GM23338 (cell line): ENCODE results near the gene C4orf36. TPM values are rescaled to one million over a fixed set of nuclear protein-coding genes. Genes with fewer than 3 reads are reported as not detected.

ENCODE experiments used
- ATAC-seq: fragments of 200-7000 bp; cut with Tn5 transposase; 3 replicates; pipeline ENCODE4 v1.9.1; 2020
- DNase-seq: peaks from one replicate; pipeline ENCODE4 v3.0.0-alpha.2; 2015; ENCODE audit warnings: low spot score
- H2AFZ ChIP-seq: fragments of 200-600 bp; sonication (generic); 2 replicates; pipeline ENCODE4 v1.8.0; 2016; ENCODE audit warnings: antibody characterized with exemption, mild to moderate bottlenecking, moderate library complexity
- H3F3A ChIP-seq: fragments of 200-600 bp; sonication (generic); replicated peaks from 2 replicates; pipeline ENCODE4 v1.8.0; 2017; ENCODE audit warnings: antibody characterized with exemption, mixed run types, low read depth
- H3K27ac ChIP-seq: fragments of 200-600 bp; sonication (generic); 2 replicates; pipeline ENCODE4 v1.6.1; 2016; ENCODE audit warnings: low read depth
- H3K27me3 ChIP-seq: fragments of 200-600 bp; sonication (generic); 2 replicates; pipeline ENCODE4 v1.8.0; 2016; ENCODE audit warnings: mild to moderate bottlenecking, mixed run types, moderate library complexity; ENCODE audit not compliant: insufficient read depth
- H3K36me3 ChIP-seq: fragments of 200-600 bp; sonication (generic); 2 replicates; pipeline ENCODE4 v1.8.0; 2016; ENCODE audit warnings: mild to moderate bottlenecking; ENCODE audit not compliant: insufficient read depth
- H3K4me1 ChIP-seq: fragments of 200-600 bp; sonication (generic); 2 replicates; pipeline ENCODE4 v1.8.0; 2016; ENCODE audit warnings: mild to moderate bottlenecking, moderate library complexity; ENCODE audit not compliant: insufficient read depth
- H3K4me2 ChIP-seq: fragments of 200-600 bp; sonication (generic); 2 replicates; pipeline ENCODE4 v1.7.1; 2017; ENCODE audit warnings: mixed run types
- H3K4me3 ChIP-seq: fragments of 200-600 bp; sonication (generic); 2 replicates; pipeline ENCODE4 v1.6.1; 2016; ENCODE audit warnings: mixed run types
- H3K79me2 ChIP-seq: fragments of 200-600 bp; sonication (generic); replicated peaks from 2 replicates; pipeline ENCODE4 v1.8.0; 2017; ENCODE audit warnings: mild to moderate bottlenecking; ENCODE audit not compliant: insufficient read depth
- H3K9me2 ChIP-seq: fragments of 200-600 bp; sonication (generic); 2 replicates; pipeline ENCODE4 v1.8.0; 2017; ENCODE audit not compliant: insufficient read depth
- H4K20me1 ChIP-seq: fragments of 200-600 bp; sonication (generic); replicated peaks from 2 replicates; pipeline ENCODE4 v1.8.0; 2017; ENCODE audit warnings: mild to moderate bottlenecking; ENCODE audit not compliant: insufficient read depth
- H3K27ac Mint-ChIP-seq: 2 replicates; pipeline ENCODE4 v1.8.0; 2020; ENCODE audit warnings: inconsistent platforms, mild to moderate bottlenecking, moderate library complexity, mixed read lengths
- H3K27me3 Mint-ChIP-seq: 3 replicates; pipeline ENCODE4 v1.8.0; 2022; ENCODE audit warnings: low read depth, mild to moderate bottlenecking, moderate library complexity, mixed read lengths, inconsistent platforms; ENCODE audit not compliant: insufficient read depth, poor library complexity
- H3K36me3 Mint-ChIP-seq: 3 replicates; pipeline ENCODE4 v1.8.0; 2021; ENCODE audit warnings: low read depth, mild to moderate bottlenecking, inconsistent platforms, moderate library complexity, mixed read lengths
- H3K4me1 Mint-ChIP-seq: 3 replicates; pipeline ENCODE4 v1.8.0; 2020; ENCODE audit warnings: mild to moderate bottlenecking, inconsistent platforms, mixed read lengths
- H3K4me3 Mint-ChIP-seq: 3 replicates; pipeline ENCODE4 v1.8.0; 2021; ENCODE audit warnings: moderate library complexity, mild to moderate bottlenecking, inconsistent platforms, mixed read lengths
- H3K9me3 Mint-ChIP-seq: 3 replicates; pipeline ENCODE4 v1.8.0; 2020; ENCODE audit warnings: moderate library complexity, mild to moderate bottlenecking, inconsistent platforms, mixed read lengths
- CREB1 ChIP-seq: fragments of 250-450 bp; sonication (Bioruptor Pico); IDR thresholded peaks from 2 replicates; pipeline ENCODE4 v1.5.0; 2020; ENCODE audit warnings: low read depth, mild to moderate bottlenecking, moderate library complexity
- CTCF ChIP-seq, 2 experiments: fragments of 200-600 bp in 1 of 2; sonication (generic) in 1 of 2; conservative IDR thresholded peaks; 2 replicates each; pipeline versions ENCODE4 v1.5.1 to v1.6.1; 2016 to 2017; ENCODE audit warnings: antibody characterized with exemption in 2 of 2, low read depth in 2 of 2, mild to moderate bottlenecking in 2 of 2, moderate library complexity in 1 of 2
- ETS1 ChIP-seq: IDR thresholded peaks from 2 replicates; pipeline ENCODE4 v1.6.1; 2016; ENCODE audit warnings: antibody characterized with exemption
- EZH2 ChIP-seq: fragments of 200-600 bp; sonication (generic); IDR thresholded peaks from one replicate; pipeline ENCODE4 v1.8.0; 2017; ENCODE audit warnings: antibody characterized with exemption, mild to moderate bottlenecking, low read depth; ENCODE audit not compliant: unreplicated experiment
- EZH2phosphoT487 ChIP-seq: fragments of 200-600 bp; sonication (generic); IDR thresholded peaks from one replicate; pipeline ENCODE4 v1.8.1; 2018; ENCODE audit warnings: antibody characterized with exemption; ENCODE audit not compliant: unreplicated experiment
- JUNB ChIP-seq: IDR thresholded peaks from one replicate; pipeline ENCODE4 v1.6.1; 2016; ENCODE audit warnings: antibody characterized with exemption; ENCODE audit not compliant: unreplicated experiment
- NANOG ChIP-seq: IDR thresholded peaks from 2 replicates; pipeline ENCODE4 v1.6.1; 2016; ENCODE audit warnings: antibody characterized with exemption, borderline replicate concordance
- POLR2AphosphoS5 ChIP-seq: IDR thresholded peaks from 2 replicates; pipeline ENCODE4 v1.6.1; 2016; ENCODE audit warnings: antibody characterized with exemption, low read depth
- REST ChIP-seq: IDR thresholded peaks from one replicate; pipeline ENCODE4 v1.6.1; 2018; ENCODE audit warnings: antibody characterized with exemption; ENCODE audit not compliant: unreplicated experiment
- STAT1 ChIP-seq: IDR thresholded peaks from one replicate; pipeline ENCODE4 v1.6.1; 2016; ENCODE audit warnings: antibody characterized with exemption; ENCODE audit not compliant: unreplicated experiment
- ZNF114 ChIP-seq: fragments of 250-450 bp; sonication (Bioruptor Pico); IDR thresholded peaks from 2 replicates; pipeline ENCODE4 v1.5.0; 2020; ENCODE audit warnings: mild to moderate bottlenecking, moderate library complexity
- ZNF331 ChIP-seq: fragments of 250-450 bp; sonication (Bioruptor Pico); IDR thresholded peaks from 2 replicates; pipeline ENCODE4 v1.5.0; 2020; ENCODE audit warnings: low read depth, mild to moderate bottlenecking, moderate library complexity
- ZNF462 ChIP-seq: fragments of 250-450 bp; sonication (Bioruptor Pico); IDR thresholded peaks from 2 replicates; pipeline ENCODE4 v1.5.0; 2020; ENCODE audit warnings: mild to moderate bottlenecking, moderate library complexity
- polyA plus RNA-seq: library from polyadenylated mRNA; unstranded; fragments of >200 nt; fragmentation: Nextera tagmentation; extraction: Ambion mirVana; gene quantifications from 2 replicates; pipeline ENCODE4 v1.2.1, GENCODE V29; 2016
- total RNA-seq: library from RNA; depleted of rRNA; stranded (reverse); fragments of >200 nt; shearing (Covaris generic); gene quantifications from 2 replicates; pipeline ENCODE4 v1.2.3, GENCODE V29; 2014

Gene C4orf36
- total and polyA plus RNA-seq, 2 experiments from 2014 or later: 1.1 to 1.6 TPM

- Mint-ChIP-seq H3K27ac (no peak overlapping the region), H3K4me1 (peaks cover 3% of the 10 kb centered on the region; the same call in 2 of the 3 replicates), H3K36me3 (no peaks in the 10 kb centered on the region), H3K27me3 (peaks cover 3% of the 10 kb centered on the region), H3K4me3 (no peak overlapping the region), H3K9me3 (no peaks in the 10 kb centered on the region)
- Histone ChIP-seq H3K9me2 (0 out of 2 replicates have a peak, but pooled peaks cover 4% of the 10 kb centered on the region), H3F3A (no peaks in the 10 kb centered on the region), H4K20me1 (no peaks in the 10 kb centered on the region), H3K79me2 (no peaks in the 10 kb centered on the region), H3K27me3 (no peaks in the 10 kb centered on the region), H3K27ac (no peak overlapping the region), H2AFZ (no peak overlapping the region), H3K4me2 (no peak overlapping the region), H3K36me3 (no peaks in the 10 kb centered on the region), H3K4me3 (no peak overlapping the region), H3K4me1 (no peaks in the 10 kb centered on the region)
- TF ChIP-seq CREB1 (CRISPR knock-in tag) (no peak), STAT1 (no peak), JUNB (no peak), REST (no peak), ZNF114 (CRISPR knock-in tag) (no peak), ETS1 (no peak), EZH2phosphoT487 (no peak), POLR2AphosphoS5 (no peak), CTCF (conservative IDR thresholded peaks at IDR 0.05; ENCODE audit: low read depth in 2 of 2) (no peak), NANOG (no peak), ZNF462 (CRISPR knock-in tag) (no peak), ZNF331 (no peak), EZH2 (no peak)
- no peak for ATAC-seq
- DNase-seq: no peak
Observed at GRCh38 chr4:86837691-86838503, 54.3 kb downstream of the C4orf36 start.
